Effector CD8-positive, alpha-beta T cell (primary cell): ENCODE data around the gene HOMER1.
A peak's percentile ranks its signal among the peaks of the same experiment; 100 is the strongest.

Experiments
- DNase-seq: peaks from one replicate; lab custom pipeline; 2025; lab: John Stamatoyannopoulos, UW
- total RNA-seq, 4 experiments: gene quantifications; one replicate each; lab custom pipeline; 2026; lab: John Stamatoyannopoulos, UW

Gene HOMER1, protein sequence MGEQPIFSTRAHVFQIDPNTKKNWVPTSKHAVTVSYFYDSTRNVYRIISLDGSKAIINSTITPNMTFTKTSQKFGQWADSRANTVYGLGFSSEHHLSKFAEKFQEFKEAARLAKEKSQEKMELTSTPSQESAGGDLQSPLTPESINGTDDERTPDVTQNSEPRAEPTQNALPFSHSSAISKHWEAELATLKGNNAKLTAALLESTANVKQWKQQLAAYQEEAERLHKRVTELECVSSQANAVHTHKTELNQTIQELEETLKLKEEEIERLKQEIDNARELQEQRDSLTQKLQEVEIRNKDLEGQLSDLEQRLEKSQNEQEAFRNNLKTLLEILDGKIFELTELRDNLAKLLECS
- 11.2 to 33.7 (median 15.7) reads per million in 4 experiments for total RNA-seq

DNA sequence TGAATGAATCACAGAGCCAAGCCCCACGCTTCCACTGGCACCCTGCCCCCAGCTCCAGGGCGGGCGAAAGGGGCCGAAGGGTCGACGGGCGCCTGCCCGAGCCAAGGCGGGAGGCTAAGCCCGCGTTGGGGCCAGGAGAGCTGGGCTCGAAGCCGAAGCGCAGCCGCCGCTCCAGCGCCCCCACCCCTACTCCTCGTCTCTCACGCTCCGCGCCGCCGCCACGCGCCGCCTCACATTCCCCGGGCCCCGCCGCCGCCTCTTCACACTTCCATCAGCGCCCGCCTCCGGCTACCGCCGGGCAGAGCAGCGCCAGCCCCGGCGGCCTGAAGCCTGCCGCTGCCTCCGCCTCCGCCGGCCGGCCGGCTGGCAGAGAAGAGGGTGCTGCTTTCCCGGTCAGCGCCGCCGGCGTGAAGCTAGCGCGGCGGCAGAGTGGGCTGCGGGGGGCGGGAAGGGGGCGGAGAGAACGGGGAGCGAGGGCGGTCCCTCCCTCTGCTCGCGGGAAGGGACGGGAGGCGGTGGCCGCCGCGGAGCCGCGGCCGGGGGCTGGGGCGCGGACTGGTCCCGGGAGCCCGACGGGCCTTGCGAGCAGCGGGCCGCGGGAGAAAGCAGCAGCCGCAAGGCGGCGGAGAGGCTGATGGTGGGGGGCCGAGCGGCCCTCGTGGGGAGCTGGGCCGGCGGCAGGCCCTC, at the start of gene HOMER1:
Gene HOMER1, minus strand, starts transcription at position 431 of the 687 bp plus-strand sequence. CDS start 1,360 bp downstream, outside the sequence.
- peak; percentile 47 for DNase-seq

DNA sequence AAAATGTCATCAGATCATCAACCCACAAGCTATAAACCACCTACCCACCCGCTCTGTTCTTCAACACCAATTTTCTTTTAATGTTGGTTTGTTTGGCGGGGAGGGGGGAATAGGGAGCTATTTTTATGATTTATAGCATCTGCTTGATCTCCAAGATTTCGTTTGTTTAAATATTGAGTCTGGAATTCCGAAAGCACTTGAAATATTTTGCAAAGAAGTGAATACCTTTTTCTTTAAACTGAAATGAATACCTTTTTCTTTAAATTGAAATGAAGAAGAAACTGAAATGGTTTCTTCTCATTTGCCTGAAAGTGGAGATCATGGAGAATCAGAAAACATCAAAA, 49.3 kb upstream of the HOMER1 start:
- no peak for DNase-seq

DNA sequence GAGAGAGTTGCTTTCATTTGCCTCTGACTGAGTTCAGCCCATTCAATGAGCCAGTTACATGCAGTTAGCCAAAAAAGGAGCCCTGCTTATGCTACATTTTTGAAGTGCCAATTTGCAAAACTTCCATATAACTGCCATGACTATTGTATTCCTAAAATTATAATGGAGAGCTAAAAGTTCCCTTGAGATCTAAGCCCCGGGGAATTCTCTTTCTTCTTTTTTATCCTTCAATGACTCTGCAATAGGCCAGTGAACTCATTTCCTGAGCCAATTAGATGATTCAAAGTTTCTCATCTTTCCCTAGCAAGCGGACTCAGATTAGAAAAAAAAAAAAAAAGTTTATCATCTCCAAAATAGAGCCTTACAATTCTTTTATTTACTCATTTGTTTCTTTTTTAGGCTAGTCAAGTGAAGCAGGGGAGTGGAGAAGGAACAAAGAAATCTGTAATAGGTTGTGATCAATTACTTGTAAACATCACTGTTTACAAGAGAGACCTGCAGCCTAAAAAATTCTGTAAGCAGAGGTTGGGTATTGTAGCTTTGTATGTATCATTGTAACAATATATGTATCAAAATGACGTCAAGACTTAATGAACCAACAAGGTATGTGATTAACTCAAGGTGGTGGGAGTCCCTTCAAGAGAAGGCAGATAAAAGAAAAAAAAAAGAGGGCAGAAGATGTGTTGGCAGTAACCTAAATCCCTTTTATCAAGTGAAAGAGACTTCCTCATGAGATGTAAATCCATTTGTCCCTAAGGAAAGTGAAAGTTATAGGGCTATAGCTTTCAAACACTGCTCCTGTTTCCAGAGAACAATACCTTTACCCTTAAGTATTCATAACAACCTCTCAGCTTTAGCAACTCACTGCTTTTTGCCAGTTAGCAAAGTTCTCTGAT, 48.7 kb upstream of the HOMER1 start:
- no peak for DNase-seq

DNA sequence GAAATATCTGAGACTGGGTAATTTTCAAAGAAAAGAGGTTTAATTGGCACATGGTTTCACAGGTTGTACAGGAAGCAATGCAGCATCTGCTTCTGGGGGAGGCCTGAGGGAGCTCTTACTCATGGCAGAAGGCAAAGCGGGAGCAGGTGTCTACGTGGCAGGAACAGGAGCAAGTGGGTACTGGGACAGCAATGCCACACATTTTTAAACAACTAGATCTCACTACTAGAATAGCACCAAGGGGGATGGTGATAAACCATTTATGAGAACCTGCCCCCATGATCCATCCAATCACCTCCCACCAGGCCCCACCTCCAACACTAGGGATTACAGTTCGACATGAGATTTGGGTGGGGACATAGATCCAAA, 47.6 kb upstream of the HOMER1 start:
- DNase-seq: no peak

DNA sequence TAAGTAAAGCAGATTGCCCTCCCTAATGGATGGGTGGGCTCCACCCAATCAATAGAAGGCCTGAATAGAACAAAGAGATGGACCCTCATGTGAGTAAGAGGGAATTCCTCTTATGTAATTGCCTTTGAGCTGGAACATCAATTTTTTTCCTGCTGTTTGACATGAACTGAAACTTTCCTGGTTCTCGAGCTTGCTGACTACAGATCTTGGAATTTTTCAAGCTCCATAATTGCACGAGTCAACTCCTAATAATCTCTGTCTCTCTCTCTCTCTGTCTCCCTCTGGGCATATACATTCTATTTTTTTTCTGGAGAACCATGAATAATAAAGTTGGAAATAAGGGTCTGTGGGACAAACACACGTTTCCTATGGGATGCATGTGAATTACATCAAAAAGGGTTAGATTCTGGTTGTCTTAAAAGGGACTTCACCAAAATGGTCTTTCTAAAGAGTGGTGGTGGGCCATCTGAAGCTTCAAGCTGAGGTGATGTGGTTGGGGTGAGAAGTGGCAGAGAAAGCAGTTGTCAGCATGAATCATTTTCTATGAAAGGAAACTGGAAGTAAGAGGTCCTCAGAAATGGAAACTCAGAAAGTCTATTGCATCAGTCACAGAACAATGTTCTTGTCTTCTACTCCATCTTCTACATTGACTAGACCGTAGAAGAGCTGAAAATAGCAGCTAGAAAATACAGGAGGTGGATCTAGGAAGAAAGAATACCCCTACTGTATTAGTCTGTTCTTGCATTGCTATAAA, 47.0 kb upstream of the HOMER1 start:
- no peak for DNase-seq

DNA sequence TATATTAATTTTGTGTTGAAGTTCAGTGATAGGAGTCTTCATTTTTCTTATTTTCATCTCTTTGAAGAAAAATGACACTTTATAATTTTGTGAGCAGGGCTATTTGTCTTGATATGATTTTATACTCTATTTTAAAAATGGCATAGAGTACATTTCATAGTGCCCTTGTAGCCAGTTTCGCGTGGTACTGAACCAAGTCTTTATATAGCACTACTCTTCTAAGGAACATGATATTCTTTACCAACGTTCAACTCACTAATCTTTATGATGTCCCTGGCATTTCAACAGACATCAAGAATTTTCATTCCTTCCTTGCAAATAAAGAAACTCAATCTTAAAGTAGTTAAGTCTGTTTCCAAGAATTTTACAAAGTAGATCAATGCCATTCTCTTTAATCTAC, 41.5 kb upstream of the HOMER1 start:
- DNase-seq: no peak

DNA sequence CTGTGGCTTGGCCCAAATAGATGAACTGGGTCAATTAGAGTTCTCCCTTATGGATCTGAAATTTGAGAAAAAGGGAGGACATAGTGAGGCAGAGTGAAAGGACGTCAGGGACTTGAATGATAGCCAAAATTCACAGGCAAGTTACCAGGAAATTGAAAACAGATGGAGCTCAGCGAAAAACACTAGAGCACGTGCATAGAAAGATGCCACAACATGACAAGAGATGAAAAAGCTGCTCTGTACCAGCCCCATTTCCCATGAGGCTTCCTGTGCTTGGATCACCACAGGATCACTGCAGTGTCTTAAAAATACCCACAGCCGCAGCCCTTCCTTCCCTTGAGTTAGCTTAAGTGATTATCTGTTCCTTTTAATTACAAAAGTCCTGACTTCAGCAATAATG, 39.0 kb upstream of the HOMER1 start:
- DNase-seq: no peak

DNA sequence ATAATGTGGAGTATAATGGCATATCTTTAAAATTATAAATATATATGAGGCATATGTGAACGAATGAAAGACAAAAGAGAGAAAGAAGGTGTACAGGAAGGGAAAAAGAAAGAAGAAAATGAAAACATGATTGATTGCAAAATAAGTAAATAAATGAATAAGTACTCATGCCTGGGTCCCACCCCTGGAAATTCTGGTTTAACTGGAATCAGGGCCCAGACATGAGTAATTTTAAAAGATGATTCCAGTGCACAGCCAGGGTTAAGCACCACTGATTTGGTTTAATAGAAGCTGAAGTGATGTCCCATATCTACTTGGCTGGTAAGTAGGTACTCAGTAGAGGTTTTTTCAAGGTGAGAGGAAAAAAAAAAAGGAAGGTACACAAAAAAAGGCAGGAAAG, 34.0 kb upstream of the HOMER1 start:
- no peak for DNase-seq

DNA sequence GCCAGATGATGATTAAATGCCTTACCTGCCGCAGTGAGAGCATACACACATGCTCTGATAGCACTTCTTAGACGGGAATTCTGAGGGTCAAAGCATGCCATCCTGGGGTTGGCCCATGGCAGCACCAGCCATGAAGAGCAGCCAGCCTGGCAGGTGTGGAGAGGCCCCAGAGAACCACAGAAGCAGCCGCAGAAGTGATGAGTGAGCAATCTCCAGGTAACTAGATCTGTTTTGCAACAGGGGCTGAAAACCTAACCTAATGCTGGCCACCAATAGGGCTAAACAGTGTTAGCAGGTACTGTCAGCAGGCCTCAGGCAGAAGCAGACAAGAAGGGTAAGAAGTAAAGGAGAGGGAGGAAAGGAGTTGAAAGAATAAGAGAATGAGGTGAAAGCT, 33.5 kb upstream of the HOMER1 start:
- no peak for DNase-seq

DNA sequence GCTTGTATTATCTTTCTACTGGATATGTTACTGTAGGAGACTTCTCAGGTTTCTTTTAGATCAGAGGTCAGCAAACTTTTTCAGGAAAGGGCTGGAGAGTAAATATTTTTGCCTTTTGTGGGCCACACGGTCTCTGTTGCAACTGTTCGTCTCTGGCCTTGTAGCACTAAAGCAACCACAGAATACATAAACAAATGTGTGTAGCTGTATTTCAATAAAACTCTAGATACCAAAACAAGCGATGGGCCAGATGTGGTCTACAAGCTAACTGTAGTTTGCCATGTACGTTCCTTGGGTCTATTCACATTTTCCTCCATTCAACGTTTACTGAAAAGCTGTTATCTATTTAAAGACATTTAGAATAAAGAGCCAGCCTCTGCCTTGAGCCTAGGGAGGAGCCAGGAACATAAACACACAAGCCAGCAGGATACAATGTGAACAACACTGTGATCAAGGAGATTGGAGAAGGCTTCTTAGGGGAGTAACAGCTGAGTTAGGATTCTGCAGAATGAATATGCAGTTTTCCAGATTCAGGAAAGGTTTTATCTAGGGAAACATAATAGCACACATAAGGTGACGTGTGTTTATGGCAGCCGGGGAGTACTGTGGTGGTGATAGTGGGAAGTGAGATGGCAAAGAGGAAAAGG, 33.0 kb upstream of the HOMER1 start:
- DNase-seq: no peak

DNA sequence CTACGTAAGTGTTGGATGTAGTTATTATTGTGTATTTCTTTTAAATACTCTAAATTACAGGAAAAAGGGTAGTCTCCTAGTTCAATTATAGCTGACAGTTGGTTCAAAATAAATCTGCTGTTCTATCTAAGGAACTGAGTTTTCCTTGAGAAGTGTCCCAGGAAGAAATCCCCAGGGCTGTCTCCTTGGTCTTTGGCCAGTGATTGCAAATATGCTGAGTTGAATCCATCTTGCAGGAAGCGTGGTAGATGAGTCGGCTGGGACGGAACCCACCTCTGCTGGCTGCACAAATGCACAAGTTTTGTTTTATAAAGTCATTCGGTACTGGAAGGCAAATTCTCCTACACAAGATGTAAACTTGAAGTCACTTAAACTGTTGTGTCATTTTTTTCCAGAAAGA, 30.2 kb upstream of the HOMER1 start:
- no peak for DNase-seq

DNA sequence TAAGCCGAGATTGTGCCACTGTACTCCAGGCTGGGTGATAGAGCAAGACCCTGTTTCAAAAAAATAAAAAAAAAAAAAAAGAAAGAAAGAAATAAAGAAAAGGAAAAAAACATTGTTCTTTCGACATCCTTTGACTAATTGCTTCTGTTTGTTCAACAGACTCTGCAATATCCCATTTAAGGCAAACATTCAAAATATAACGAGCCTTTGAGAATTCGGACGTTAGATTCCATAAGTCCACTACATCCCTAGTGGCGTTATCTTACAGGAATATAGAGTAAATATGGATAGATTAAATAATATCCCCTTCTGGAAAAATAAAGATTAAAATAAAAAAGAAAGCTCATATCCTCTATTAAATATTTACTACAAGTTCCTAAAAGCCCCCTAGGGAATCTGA, 27.0 kb upstream of the HOMER1 start:
- no peak for DNase-seq

DNA sequence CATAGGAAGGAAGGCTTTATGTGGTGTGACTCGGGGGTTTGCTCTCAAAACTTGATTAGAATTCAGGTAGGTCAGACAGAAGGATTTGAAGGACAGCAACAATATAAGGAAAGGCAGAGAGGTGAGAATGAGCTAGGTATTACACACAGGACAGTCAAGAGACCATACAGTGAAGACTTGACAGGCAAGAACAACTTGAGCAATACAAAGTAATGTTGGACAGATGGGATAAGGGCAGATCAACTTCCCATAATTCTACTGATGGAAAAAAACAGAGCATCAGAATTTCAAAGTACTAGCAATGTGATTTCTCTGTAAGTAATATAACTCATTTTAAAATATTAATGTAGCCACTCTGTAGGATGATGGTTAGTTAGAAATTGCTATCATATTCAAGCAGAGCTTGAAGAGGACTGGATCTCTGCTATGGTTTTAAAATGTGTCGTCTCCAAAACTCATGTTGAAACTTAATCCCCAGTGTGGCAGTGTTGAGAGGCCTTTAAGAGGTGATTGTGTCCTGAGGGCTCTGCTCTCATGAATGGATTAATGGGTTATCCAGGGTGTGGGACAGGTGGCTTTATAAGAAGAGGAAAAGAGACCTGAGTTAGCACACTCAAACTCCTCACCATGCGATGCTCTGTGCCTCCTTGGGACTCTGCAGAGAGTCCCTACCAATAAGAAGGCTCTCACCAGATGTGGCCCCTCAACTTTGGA, 22.4 kb upstream of the HOMER1 start:
- no peak for DNase-seq

DNA sequence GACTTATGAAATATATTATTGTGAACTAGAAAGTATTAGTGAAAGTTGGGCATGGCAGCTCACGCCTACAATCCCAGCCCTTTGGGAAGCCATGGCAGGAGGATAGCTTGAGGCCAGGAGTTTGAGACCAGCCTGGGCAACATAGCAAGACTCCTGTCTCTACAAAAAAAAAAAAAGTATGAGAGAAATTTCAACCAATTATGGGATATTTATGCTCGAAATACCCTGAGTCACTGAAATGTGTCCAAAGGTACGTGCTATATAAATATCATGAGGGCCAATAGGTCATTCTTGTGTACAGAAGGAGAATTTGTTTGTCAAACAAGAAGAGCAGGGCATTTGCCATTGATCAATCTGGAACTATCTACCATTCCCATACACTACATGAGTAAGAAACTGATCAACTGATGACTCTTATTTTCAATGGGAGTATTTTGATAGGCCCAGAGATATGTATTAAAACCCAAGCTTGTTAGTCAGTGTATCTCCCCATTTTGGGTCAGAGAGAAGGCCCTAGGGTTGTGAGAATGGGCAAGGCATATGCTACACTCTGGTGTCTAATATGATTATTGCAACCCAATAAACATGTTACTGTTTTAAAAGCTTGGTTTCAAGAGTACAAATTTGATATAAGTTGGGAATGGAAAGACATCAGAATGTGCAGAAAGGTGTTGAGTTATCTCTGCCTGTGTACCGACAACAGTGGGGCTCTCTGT, 21.7 kb upstream of the HOMER1 start:
- DNase-seq: no peak

DNA sequence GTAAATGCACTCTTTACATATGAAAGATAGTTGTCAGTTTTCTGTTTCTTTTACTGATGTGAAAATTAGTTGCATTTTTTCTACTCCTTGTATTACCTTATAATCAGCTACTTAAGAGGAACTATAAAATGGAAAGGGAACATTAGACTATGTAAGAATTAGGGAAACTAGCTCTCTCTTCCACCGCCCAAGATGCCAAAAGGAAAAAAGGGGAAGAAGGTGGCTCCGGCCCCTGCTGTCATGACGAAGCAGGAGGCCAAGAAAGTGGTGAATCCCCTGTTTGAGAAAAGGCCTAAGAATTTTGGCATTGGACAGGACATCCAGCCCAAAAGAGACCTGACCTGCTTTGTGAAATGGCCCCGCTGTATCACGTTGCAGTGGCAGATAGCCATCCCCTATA, 15.2 kb upstream of the HOMER1 start:
- no peak for DNase-seq

DNA sequence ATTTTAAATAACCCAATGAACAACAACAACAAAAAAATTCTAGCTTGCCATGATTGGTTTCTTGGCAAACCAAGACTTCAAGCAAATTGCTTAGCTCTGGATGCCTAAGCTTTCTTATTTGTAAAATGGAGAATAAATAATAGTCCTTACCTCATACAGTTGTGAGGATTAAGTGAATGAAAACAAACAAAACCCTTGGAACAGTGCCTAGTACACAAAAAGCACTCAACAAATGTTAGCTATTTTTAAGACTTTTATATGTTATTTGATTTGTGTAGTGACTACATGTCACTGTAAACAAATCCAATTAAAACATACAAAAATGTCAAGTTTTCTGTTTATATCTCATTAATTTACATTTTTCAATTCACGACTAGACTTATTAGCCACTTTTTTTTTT, 13.5 kb upstream of the HOMER1 start:
- DNase-seq: no peak

DNA sequence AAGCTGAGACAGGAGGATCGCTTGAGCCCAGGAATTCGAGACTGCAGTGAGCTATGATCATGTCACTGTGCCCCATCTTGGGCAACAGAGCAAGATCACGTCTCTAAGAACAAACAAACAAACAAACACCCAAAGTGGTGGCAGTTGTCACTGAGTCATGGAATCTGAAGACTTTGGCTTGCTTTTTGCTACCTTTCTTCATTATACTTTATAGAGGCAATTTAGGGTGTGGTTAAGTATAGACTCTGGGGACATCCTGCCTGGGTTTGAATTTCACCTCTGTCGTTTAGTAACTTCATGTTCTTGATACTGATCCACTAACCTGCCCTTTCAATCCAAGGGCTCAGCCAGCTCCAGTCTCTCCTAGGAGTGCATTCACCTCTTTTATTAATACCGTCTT, 13.0 kb upstream of the HOMER1 start:
- no peak for DNase-seq

DNA sequence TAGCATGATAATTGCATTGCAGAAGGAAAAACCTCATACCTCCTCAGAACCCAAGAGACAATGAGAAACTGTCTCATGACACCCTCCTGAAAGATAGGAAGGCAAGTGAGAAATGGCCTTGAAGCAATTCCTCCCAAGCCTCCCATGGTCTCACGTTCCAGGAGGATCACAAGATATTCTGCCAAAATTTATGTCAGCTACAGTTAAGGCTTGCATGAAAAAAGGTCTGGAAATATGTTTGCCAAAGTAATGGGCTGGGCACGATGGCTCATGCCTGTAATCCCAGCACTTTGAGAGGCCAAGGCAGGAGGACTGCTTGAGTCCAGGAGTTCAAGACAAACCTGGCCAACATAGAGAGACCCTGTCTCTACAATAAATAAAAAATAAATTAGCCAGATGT, 12.6 kb upstream of the HOMER1 start:
- DNase-seq: no peak

DNA sequence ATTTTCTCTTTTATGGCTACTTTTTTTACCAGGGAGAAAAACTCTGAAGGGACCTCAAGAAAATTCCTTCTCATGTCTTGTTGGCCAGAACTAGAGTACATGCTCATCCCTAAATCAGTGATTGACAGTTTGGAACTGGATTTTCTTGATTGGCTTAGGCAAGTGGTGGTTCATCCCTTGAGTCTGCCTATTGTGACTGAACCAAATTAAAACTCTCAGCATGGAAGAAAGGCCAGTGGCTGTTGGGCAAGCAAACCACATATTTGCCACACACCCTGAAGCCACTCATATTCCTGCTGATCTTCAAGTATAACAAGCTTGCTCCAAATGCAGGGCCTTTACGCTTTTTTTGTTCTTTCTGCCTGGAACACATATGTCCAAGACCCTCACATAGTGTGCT, 7.2 kb upstream of the HOMER1 start:
- no peak for DNase-seq

DNA sequence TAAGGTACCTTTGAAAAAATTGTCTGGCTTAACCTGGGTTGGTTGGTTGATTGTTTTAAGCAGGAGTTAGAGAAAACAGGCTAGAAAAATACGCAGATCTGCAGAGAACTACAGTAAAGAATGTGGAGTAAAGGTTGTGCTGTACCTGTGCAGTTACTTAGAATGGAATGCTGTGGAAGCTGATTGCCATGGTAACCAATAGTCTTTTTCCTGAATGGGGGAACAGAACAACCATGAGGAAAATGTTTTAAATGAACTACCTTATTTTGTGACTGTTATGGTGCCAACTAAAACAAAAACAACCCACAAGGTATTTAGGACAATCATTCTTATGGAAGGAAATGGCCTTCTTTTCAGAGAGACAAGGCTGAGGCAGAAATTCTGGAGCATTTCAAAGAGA, 4.8 kb upstream of the HOMER1 start:
- no peak for DNase-seq
